Neural cell (in vitro differentiated cells): ENCODE data around the gene PDS5B. TPM values are rescaled to one million over a fixed set of nuclear protein-coding genes. Genes with fewer than 3 reads are reported as not detected.

Source experiments
- H2AFZ ChIP-seq: fragments of 200-600, 300-800 bp; sonication (generic), shearing (Covaris generic); 2 replicates; pipeline ENCODE4 v1.6.0; 2014; ENCODE audit warnings: low read depth, mild to moderate bottlenecking, antibody characterized with exemption, low read length, moderate library complexity
- H3F3A ChIP-seq: fragments of 200-600 bp; shearing (Covaris generic); 2 replicates; pipeline ENCODE4 v1.6.1; 2016; ENCODE audit warnings: mild to moderate bottlenecking, moderate library complexity, mixed read lengths, antibody characterized with exemption, low read length; ENCODE audit not compliant: insufficient read depth, poor library complexity, severe bottlenecking
- H3K27ac ChIP-seq: fragments of 200-600, 300-800 bp; sonication (generic), shearing (Covaris generic); 2 replicates; pipeline ENCODE4 v1.5.1; 2014; ENCODE audit warnings: mild to moderate bottlenecking, low read length, moderate library complexity
- H3K27me3 ChIP-seq: fragments of 300-800, 200-600 bp; sonication (generic), shearing (Covaris generic); 2 replicates; pipeline ENCODE4 v1.6.0; 2014; ENCODE audit warnings: mild to moderate bottlenecking, low read depth, low read length, moderate library complexity; ENCODE audit not compliant: insufficient read depth
- H3K36me3 ChIP-seq: fragments of 300-800, 200-600 bp; sonication (generic), shearing (Covaris generic); 2 replicates; pipeline ENCODE4 v1.5.1; 2014; ENCODE audit warnings: mild to moderate bottlenecking, antibody characterized with exemption, low read length, moderate library complexity; ENCODE audit not compliant: insufficient read depth
- H3K4me2 ChIP-seq: fragments of 300-800, 200-600 bp; sonication (generic), shearing (Covaris generic); 2 replicates; pipeline ENCODE4 v1.6.0; 2014; ENCODE audit warnings: mild to moderate bottlenecking, low read length
- H3K4me3 ChIP-seq: fragments of 300-800, 200-600 bp; sonication (generic), shearing (Covaris generic); 2 replicates; pipeline ENCODE4 v1.5.1; 2014; ENCODE audit warnings: mild to moderate bottlenecking, low read length, moderate library complexity
- H3K79me2 ChIP-seq: fragments of 200-600 bp; shearing (Covaris generic); replicated peaks from 2 replicates; pipeline ENCODE4 v1.6.0; 2014; ENCODE audit warnings: mild to moderate bottlenecking, low read length, moderate library complexity; ENCODE audit not compliant: insufficient read depth
- H3K9ac ChIP-seq: fragments of 300-800, 200-600 bp; sonication (generic), shearing (Covaris generic); 2 replicates; pipeline ENCODE4 v1.6.1; 2016; ENCODE audit warnings: mild to moderate bottlenecking, low read length, mixed read lengths
- H3K9me2 ChIP-seq: fragments of 200-600 bp; shearing (Covaris generic); 2 replicates; pipeline ENCODE4 v1.6.1; 2016; ENCODE audit warnings: mild to moderate bottlenecking, low read length, mixed read lengths; ENCODE audit not compliant: insufficient read depth
- H3K9me3 ChIP-seq: fragments of 200-600, 300-800 bp; sonication (generic), shearing (Covaris generic); 2 replicates; pipeline ENCODE4 v1.6.1; 2016; ENCODE audit warnings: mild to moderate bottlenecking, mixed run types, low read length, moderate library complexity, mixed read lengths
- H4K20me1 ChIP-seq: fragments of 200-600 bp; shearing (Covaris generic); 2 replicates; pipeline ENCODE4 v1.6.1; 2016; ENCODE audit warnings: mild to moderate bottlenecking, mixed run types; ENCODE audit not compliant: insufficient read depth
- EP300 ChIP-seq: fragments of 450-650 bp; conservative IDR thresholded peaks from 2 replicates; pipeline ENCODE4 v1.6.1; 2014; ENCODE audit warnings: antibody characterized with exemption, mild to moderate bottlenecking, moderate library complexity; ENCODE audit not compliant: poor library complexity, severe bottlenecking
- EZH2 ChIP-seq: fragments of 200-600, 300-800 bp; shearing (Covaris generic), sonication (generic); IDR thresholded peaks from 2 replicates; pipeline ENCODE4 v1.6.1; 2014; ENCODE audit warnings: antibody characterized with exemption, low read length, borderline replicate concordance, mild to moderate bottlenecking; ENCODE audit not compliant: insufficient read depth, poor library complexity, severe bottlenecking
- MXI1 ChIP-seq: fragments of 450-650 bp; conservative IDR thresholded peaks from 2 replicates; pipeline ENCODE4 v1.6.1; 2014; ENCODE audit warnings: antibody characterized with exemption, mild to moderate bottlenecking; ENCODE audit not compliant: poor library complexity, severe bottlenecking
- POLR2AphosphoS5 ChIP-seq: IDR thresholded peaks from 2 replicates; pipeline ENCODE4 v1.6.1; 2012
- RAD21 ChIP-seq: fragments of 450-650 bp; conservative IDR thresholded peaks from 2 replicates; pipeline ENCODE4 v1.6.1; 2014; ENCODE audit warnings: antibody characterized with exemption, mild to moderate bottlenecking, moderate library complexity
- SMC3 ChIP-seq: fragments of 450-650 bp; conservative IDR thresholded peaks from 2 replicates; pipeline ENCODE4 v1.6.1; 2014; ENCODE audit warnings: antibody characterized with exemption, mild to moderate bottlenecking, moderate library complexity; ENCODE audit not compliant: poor library complexity
- TAF1 ChIP-seq: IDR thresholded peaks from 2 replicates; pipeline ENCODE4 v1.6.1; 2012; ENCODE audit warnings: low read depth
- polyA plus RNA-seq: library from polyadenylated mRNA; depleted of rRNA; stranded (reverse); fragments of >200 nt; gene quantifications from 2 replicates; pipeline ENCODE4 v1.2.3, GENCODE V29; 2014
- TF ChIP-seq, protein P1 (sequence below): fragments of 450-650 bp; IDR thresholded peaks from 2 replicates; pipeline ENCODE4 v1.5.1; 2014; ENCODE audit warnings: antibody characterized with exemption, mild to moderate bottlenecking, moderate library complexity; ENCODE audit not compliant: poor library complexity, severe bottlenecking
- TF ChIP-seq, protein P2 (sequence below): IDR thresholded peaks from 2 replicates; pipeline ENCODE4 v1.6.1; 2012; ENCODE audit warnings: borderline replicate concordance

PDS5B gene
- polyA plus RNA-seq, 1 donor from 2014 or later: 27.6 TPM

DNA sequence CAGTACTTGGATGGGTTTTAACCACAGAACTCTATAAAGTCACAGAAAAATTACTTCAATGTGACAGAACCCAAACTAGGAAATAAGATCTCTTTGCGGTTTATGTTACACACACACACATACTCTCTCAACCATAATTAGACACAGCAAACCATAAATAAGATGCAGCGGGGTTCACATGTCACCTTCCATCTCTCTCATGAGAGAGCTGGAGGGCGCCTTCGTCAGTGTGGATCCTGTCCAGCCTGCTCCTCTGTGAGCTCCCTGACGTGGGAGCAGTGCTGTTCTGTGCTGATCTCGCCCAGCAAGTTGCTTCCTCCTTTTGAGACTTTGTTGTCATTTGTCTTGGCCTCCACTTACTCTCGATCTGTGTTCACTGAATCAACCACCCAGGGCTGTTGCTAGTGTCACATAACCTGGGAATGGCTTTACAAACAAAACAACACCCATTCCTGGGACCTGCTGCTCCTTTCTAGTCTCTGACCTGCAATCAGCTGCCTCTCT is 225.1 kb downstream of the PDS5B start:
- Histone ChIP-seq H3K36me3 (no peaks in the 10 kb centered on the region), H3K9me2 (no peaks in the 10 kb centered on the region), H3K79me2 (no peaks in the 10 kb centered on the region), H3F3A (no peaks in the 10 kb centered on the region), H3K9ac (no peak overlapping the region), H4K20me1 (no peaks in the 10 kb centered on the region), H3K9me3 (no peaks in the 10 kb centered on the region), H3K27ac (no peak overlapping the region), H3K4me2 (no peak overlapping the region), H2AFZ (no peak overlapping the region), H3K27me3 (no peaks in the 10 kb centered on the region), H3K4me3 (no peak overlapping the region)
- TF ChIP-seq, protein P1, sequence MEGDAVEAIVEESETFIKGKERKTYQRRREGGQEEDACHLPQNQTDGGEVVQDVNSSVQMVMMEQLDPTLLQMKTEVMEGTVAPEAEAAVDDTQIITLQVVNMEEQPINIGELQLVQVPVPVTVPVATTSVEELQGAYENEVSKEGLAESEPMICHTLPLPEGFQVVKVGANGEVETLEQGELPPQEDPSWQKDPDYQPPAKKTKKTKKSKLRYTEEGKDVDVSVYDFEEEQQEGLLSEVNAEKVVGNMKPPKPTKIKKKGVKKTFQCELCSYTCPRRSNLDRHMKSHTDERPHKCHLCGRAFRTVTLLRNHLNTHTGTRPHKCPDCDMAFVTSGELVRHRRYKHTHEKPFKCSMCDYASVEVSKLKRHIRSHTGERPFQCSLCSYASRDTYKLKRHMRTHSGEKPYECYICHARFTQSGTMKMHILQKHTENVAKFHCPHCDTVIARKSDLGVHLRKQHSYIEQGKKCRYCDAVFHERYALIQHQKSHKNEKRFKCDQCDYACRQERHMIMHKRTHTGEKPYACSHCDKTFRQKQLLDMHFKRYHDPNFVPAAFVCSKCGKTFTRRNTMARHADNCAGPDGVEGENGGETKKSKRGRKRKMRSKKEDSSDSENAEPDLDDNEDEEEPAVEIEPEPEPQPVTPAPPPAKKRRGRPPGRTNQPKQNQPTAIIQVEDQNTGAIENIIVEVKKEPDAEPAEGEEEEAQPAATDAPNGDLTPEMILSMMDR: no peak
- TF ChIP-seq TAF1 (no peak), MXI1 (no peak), RAD21 (no peak), POLR2AphosphoS5 (no peak), EZH2 (no peak), SMC3 (no peak), EP300 (no peak)
- TF ChIP-seq, protein P2, sequence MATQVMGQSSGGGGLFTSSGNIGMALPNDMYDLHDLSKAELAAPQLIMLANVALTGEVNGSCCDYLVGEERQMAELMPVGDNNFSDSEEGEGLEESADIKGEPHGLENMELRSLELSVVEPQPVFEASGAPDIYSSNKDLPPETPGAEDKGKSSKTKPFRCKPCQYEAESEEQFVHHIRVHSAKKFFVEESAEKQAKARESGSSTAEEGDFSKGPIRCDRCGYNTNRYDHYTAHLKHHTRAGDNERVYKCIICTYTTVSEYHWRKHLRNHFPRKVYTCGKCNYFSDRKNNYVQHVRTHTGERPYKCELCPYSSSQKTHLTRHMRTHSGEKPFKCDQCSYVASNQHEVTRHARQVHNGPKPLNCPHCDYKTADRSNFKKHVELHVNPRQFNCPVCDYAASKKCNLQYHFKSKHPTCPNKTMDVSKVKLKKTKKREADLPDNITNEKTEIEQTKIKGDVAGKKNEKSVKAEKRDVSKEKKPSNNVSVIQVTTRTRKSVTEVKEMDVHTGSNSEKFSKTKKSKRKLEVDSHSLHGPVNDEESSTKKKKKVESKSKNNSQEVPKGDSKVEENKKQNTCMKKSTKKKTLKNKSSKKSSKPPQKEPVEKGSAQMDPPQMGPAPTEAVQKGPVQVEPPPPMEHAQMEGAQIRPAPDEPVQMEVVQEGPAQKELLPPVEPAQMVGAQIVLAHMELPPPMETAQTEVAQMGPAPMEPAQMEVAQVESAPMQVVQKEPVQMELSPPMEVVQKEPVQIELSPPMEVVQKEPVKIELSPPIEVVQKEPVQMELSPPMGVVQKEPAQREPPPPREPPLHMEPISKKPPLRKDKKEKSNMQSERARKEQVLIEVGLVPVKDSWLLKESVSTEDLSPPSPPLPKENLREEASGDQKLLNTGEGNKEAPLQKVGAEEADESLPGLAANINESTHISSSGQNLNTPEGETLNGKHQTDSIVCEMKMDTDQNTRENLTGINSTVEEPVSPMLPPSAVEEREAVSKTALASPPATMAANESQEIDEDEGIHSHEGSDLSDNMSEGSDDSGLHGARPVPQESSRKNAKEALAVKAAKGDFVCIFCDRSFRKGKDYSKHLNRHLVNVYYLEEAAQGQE: no peak

DNA sequence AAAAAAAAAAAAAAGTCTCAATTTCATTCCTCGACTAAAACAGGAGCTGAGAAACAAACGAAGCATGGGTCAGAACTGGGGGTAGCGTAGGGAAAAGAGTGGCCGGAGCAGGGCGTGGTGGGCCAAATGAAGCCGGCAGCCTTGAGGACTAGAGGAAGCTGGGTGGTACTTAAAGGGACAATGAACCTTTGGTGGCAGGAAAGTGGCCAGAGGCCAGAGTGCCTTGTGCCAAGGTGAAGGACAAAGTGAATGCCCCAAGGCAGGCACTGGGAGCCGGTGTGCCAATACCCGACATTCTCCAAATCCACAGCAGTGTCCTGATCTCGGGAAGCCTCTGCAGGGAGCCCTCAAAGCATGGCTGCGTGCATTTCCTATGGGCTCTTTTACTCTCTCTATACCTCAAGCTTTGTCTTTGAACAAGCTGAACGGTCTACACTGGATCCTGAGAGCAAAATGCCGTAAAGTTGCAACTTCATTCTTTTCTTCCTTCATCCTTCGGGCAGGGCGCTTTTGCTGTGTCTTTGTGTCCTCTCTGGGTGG is 235.0 kb downstream of the PDS5B start:
- no peaks in the 10 kb centered on the region for H3K36me3 ChIP-seq

More for the DNA sequence above, 235.0 kb downstream of the PDS5B start:
- H3K9ac ChIP-seq: no peak overlapping the region
- H3K27ac ChIP-seq: no peak overlapping the region
- H3K4me3 ChIP-seq: no peak overlapping the region
- H3K4me2 ChIP-seq: no peak overlapping the region
- no peaks in the 10 kb centered on the region for H3K27me3 ChIP-seq
- H3K9me2 ChIP-seq: no peaks in the 10 kb centered on the region
- H3K79me2 ChIP-seq: no peaks in the 10 kb centered on the region
- H3F3A ChIP-seq: no peaks in the 10 kb centered on the region
- no peaks in the 10 kb centered on the region for H4K20me1 ChIP-seq
- no peak for TF ChIP-seq RAD21
- TF ChIP-seq POLR2AphosphoS5: no peak
- TF ChIP-seq, protein P1: no peak
- no peak for TF ChIP-seq MXI1
- TF ChIP-seq, protein P2: no peak
- H2AFZ ChIP-seq: no peak overlapping the region
- no peaks in the 10 kb centered on the region for H3K9me3 ChIP-seq
